HepG2 (cell line): ENCODE results near the gene ENTPD7. TPM values are rescaled to one million over a fixed set of nuclear protein-coding genes. Genes with fewer than 3 reads are reported as not detected.
A peak's percentile ranks its signal among the peaks of the same experiment; 100 is the strongest.

Experiments used
- ATAC-seq: fragments of 200-7000 bp; cut with Tn5 transposase; 3 replicates; pipeline ENCODE4 v1.9.1; 2020; ENCODE audit warnings: mild to moderate bottlenecking, moderate library complexity
- BruUV-seq: library from RNA; stranded (reverse); fragments of 400-500 nt; replicated peaks from 2 replicates; lab custom pipeline; 2021; lab: Mats Ljungman, UMichigan
- CTCF ChIA-PET: fragments of 300-600 bp; formaldehyde crosslinking; extraction: SDS; loops from one replicate; lab custom pipeline; 2021; ENCODE audit warnings: low total read pairs, inconsistent platforms, low intra/inter-chr PET ratio; lab: Yijun Ruan, JAX
- POLR2A ChIA-PET: fragments of 350-600 bp; sonication (Branson Sonifier 250); formaldehyde crosslinking; loops from one replicate; lab custom pipeline; 2020; ENCODE audit warnings: antibody characterized with exemption, inconsistent platforms; lab: Yijun Ruan, JAX
- DNase-seq: peaks from one replicate; pipeline ENCODE4 v3.0.0-alpha.2; 2015; ENCODE audit warnings: low spot score
- FAIRE-seq: peaks from 3 replicates; lab custom pipeline; 2011; peaks lifted over from hg19 to GRCh38; lab: Jason Lieb, UNC
- H2AFZ ChIP-seq: one replicate; pipeline ENCODE4 v1.6.1; 2011; ENCODE audit warnings: low read length, inconsistent platforms
- H3K27ac ChIP-seq: fragments of 300-600 bp; 3 replicates; pipeline ENCODE4 v1.8.0; 2011; ENCODE audit warnings: mixed run types, mild to moderate bottlenecking, mixed read lengths, low read length, inconsistent platforms; ENCODE audit not compliant: insufficient read depth; ENCODE audit errors: extremely low read length
- H3K27me3 ChIP-seq, 2 experiments: fragments of 200-600 bp in 1 of 2; 2 replicates in 1 of 2; 3 replicates in 1 of 2; pipeline versions ENCODE4 v1.6.0 to v1.8.0; 2011; ENCODE audit warnings: low read length in 2 of 2, mild to moderate bottlenecking in 2 of 2, moderate library complexity in 2 of 2, inconsistent platforms in 1 of 2; ENCODE audit not compliant: insufficient read depth in 2 of 2, control insufficient read depth in 1 of 2
- H3K36me3 ChIP-seq, 2 experiments: fragments of 200-600 bp in 1 of 2; replicated peaks in 1 of 2; 2 replicates in 1 of 2; 3 replicates in 1 of 2; pipeline versions ENCODE4 v1.5.1 to v1.8.0; 2011; ENCODE audit warnings: low read length in 2 of 2, inconsistent platforms in 1 of 2; ENCODE audit not compliant: insufficient read depth in 2 of 2, control insufficient read depth in 1 of 2
- H3K4me1 ChIP-seq: 2 replicates; pipeline ENCODE4 v1.5.1; 2012; ENCODE audit warnings: low read length, inconsistent platforms; ENCODE audit not compliant: insufficient read depth
- H3K4me2 ChIP-seq: 2 replicates; pipeline ENCODE4 v1.6.0; 2011; ENCODE audit warnings: low read depth, low read length, inconsistent platforms
- H3K4me3 ChIP-seq, 3 experiments: fragments of 200-600 bp in 1 of 3; sonication (generic), shearing (Covaris generic) in 1 of 3; replicated peaks in 1 of 3; 2 replicates each; pipeline ENCODE4 v1.5.1; 2011 to 2016; ENCODE audit warnings: low read length in 3 of 3, inconsistent platforms in 2 of 3, low read depth in 2 of 3, mild to moderate bottlenecking in 2 of 3, control low read depth in 1 of 3, mixed read lengths in 1 of 3; ENCODE audit not compliant: insufficient read depth in 1 of 3
- H3K79me2 ChIP-seq: one replicate; pipeline ENCODE4 v1.6.1; 2011; ENCODE audit warnings: low read length, inconsistent platforms; ENCODE audit not compliant: insufficient read depth
- H3K9ac ChIP-seq: 2 replicates; pipeline ENCODE4 v1.6.0; 2011; ENCODE audit warnings: mild to moderate bottlenecking, low read depth, low read length, inconsistent platforms; ENCODE audit not compliant: insufficient read depth
- H3K9me3 ChIP-seq: 2 replicates; pipeline ENCODE4 v1.5.1; 2012; ENCODE audit warnings: mild to moderate bottlenecking, low read length
- H4K20me1 ChIP-seq: 2 replicates; pipeline ENCODE4 v1.6.0; 2011; ENCODE audit warnings: inconsistent platforms, mild to moderate bottlenecking, low read length, moderate library complexity; ENCODE audit not compliant: insufficient read depth
- ATF1 ChIP-seq: IDR thresholded peaks from 2 replicates; pipeline ENCODE4 v1.6.1; 2016; ENCODE audit warnings: mild to moderate bottlenecking, control low read depth
- ATF3 ChIP-seq: sonication (generic); formaldehyde crosslinking; IDR thresholded peaks from 2 replicates; pipeline ENCODE4 v1.4.0; 2020; ENCODE audit warnings: missing genetic modification reagents
- HOXA3 ChIP-seq: sonication (generic); formaldehyde crosslinking; IDR thresholded peaks from 2 replicates; pipeline ENCODE4 v1.5.0; 2020; ENCODE audit warnings: missing genetic modification reagents
- KAT7 ChIP-seq: IDR thresholded peaks from 2 replicates; pipeline ENCODE4 v1.6.1; 2018; ENCODE audit warnings: borderline replicate concordance, missing compliant biosample characterization
- NCOR1 ChIP-seq: fragments of 200-600 bp; sonication (generic); IDR thresholded peaks from 2 replicates; pipeline ENCODE4 v1.7.0; 2017; ENCODE audit warnings: antibody characterized with exemption, low read length, borderline replicate concordance
- NFE2L2 ChIP-seq: fragments of 150-350 bp; IDR thresholded peaks from 2 replicates; pipeline ENCODE4 v1.6.1; 2014; ENCODE audit warnings: low read length
- NONO ChIP-seq, 2 experiments: fragments of 450-650 bp in 1 of 2; sonication (generic) in 1 of 2; formaldehyde crosslinking in 1 of 2; IDR thresholded peaks in 1 of 2; conservative IDR thresholded peaks in 1 of 2; 2 replicates each; pipeline versions ENCODE4 v1.6.1 to v1.8.0; 2017 to 2022; ENCODE audit warnings: mild to moderate bottlenecking in 1 of 2, missing genetic modification reagents in 1 of 2, moderate library complexity in 1 of 2
- NRL ChIP-seq: sonication (generic); formaldehyde crosslinking; IDR thresholded peaks from 2 replicates; pipeline ENCODE4 v1.5.0; 2020; ENCODE audit warnings: missing genetic modification reagents, mild to moderate bottlenecking, moderate library complexity, borderline replicate concordance
- PTBP1 ChIP-seq: fragments of 200-400 bp; formaldehyde crosslinking; IDR thresholded peaks from 2 replicates; pipeline ENCODE4 v1.6.1; 2018; ENCODE audit warnings: low read length, low read depth; ENCODE audit not compliant: poor library complexity, severe bottlenecking
- SMYD3 ChIP-seq: sonication (generic); formaldehyde crosslinking; IDR thresholded peaks from 2 replicates; pipeline ENCODE4 v1.8.1; 2023; ENCODE audit warnings: mild to moderate bottlenecking, missing genetic modification reagents
- UBTF ChIP-seq: sonication (generic); formaldehyde crosslinking; IDR thresholded peaks from 2 replicates; pipeline ENCODE4 v1.4.0; 2020; ENCODE audit warnings: mild to moderate bottlenecking, missing genetic modification reagents
- ZMYM4 ChIP-seq: sonication (generic); formaldehyde crosslinking; IDR thresholded peaks from 2 replicates; pipeline ENCODE4 v1.8.1; 2023; ENCODE audit warnings: mild to moderate bottlenecking, missing genetic modification reagents
- ZNF512B ChIP-seq: sonication (generic); formaldehyde crosslinking; IDR thresholded peaks from 2 replicates; pipeline ENCODE4 v1.5.1; 2020; ENCODE audit warnings: missing genetic modification reagents, mild to moderate bottlenecking, borderline replicate concordance
- ZNF550 ChIP-seq: sonication (generic); formaldehyde crosslinking; IDR thresholded peaks from 2 replicates; pipeline ENCODE4 v1.4.0; 2020; ENCODE audit warnings: mild to moderate bottlenecking, missing genetic modification reagents, borderline replicate concordance
- ZNF562 ChIP-seq: sonication (generic); formaldehyde crosslinking; IDR thresholded peaks from 2 replicates; pipeline ENCODE4 v1.8.0; 2022; ENCODE audit warnings: missing genetic modification reagents, borderline replicate concordance
- ZNF598 ChIP-seq: sonication (generic); formaldehyde crosslinking; IDR thresholded peaks from 2 replicates; pipeline ENCODE4 v1.5.1; 2020; ENCODE audit warnings: mild to moderate bottlenecking, missing genetic modification reagents, borderline replicate concordance
- ZSCAN21 ChIP-seq: sonication (generic); formaldehyde crosslinking; IDR thresholded peaks from 2 replicates; pipeline ENCODE4 v1.8.0; 2022; ENCODE audit warnings: mild to moderate bottlenecking, missing genetic modification reagents, moderate library complexity, borderline replicate concordance
- WGBS: methylation state at CpG from one replicate; pipeline ENCODE4 v1.1.6; 2017; ENCODE audit warnings: low lambda C conversion rate; 5-methylcytosine and 5-hydroxymethylcytosine counted together
- in situ Hi-C: cut with HindIII; loops from 2 replicates; pipeline ENCODE4 v1.10.0; 2017; ENCODE audit warnings: low pct_unique_long_range_greater_than_20kb; ENCODE audit not compliant: extremely low pct_ligation_motif_present
- intact Hi-C: fragments of 100-400 bp; cut with micrococcal nuclease; formaldehyde crosslinking; loops from one replicate; pipeline ENCODE4 v1.10.0; 2022; ENCODE audit not compliant: unreplicated experiment
- polyA plus RNA-seq, 8 experiments: library from polyadenylated mRNA; depleted of rRNA in 3 of 8; stranded (reverse) in 7 of 8; unstranded in 1 of 8; fragments of >200 nt; fragmentation: Illumina TruSeq in 4 of 8; extraction: Trizol in 4 of 8; gene quantifications; 2 replicates each; pipeline versions ENCODE4 v1.2.1 to v1.2.3, GENCODE V29; 2011 to 2016; ENCODE audit warnings: low read depth in 4 of 8, missing spikeins in 1 of 8, mixed read lengths in 1 of 8; ENCODE audit not compliant: insufficient read depth in 1 of 8
- total RNA-seq, 5 experiments: library from RNA; depleted of rRNA; stranded (reverse); fragments of >200 nt; fragmentation: Illumina TruSeq; extraction: Trizol; gene quantifications; 2 replicates each; pipeline ENCODE4 v1.2.3, GENCODE V29; 2016; ENCODE audit warnings: low read depth in 1 of 5

ENTPD7 gene
- total and polyA plus RNA-seq, 2 of the 13 experiments (the other 11 are each of a cell fraction or from before 2014, with no cell fraction given) = 7.6 to 36.5 TPM

- intact Hi-C loops = loop anchor here (2.0 to 5.0 kb wide), 2 partner anchors 37 to 391 kb away; partner anchors contain the start of gene ENTPD7
- ChIA-PET CTCF (no interaction called here), POLR2A (interaction anchor here (0.6 to 5.4 kb wide), 15 partner anchors 8 to 1207 kb away, joined by 3 to 63 read pairs (median 4); partner anchors contain the start of genes ABCC2, COX15, CUTC and ENTPD7)
- peak overlapping the region; percentile 72 to 79 (median 79) for H3K4me3 ChIP-seq
- DNase-seq (no peak), FAIRE-seq (no peak), ATAC-seq (no peak)
- peaks cover 5% of the 10 kb centered on the region; the same call in 1 of the 2 replicates for H4K20me1 ChIP-seq
- H3K36me3 ChIP-seq = no peaks in the 10 kb centered on the region
- in situ Hi-C loops = loop anchor here (10.0 kb wide), 2 partner anchors 53 to 93 kb away; no protein-coding TSS in a partner anchor
- WGBS = 34% methylated on average over 16 of the region's 31 CpGs
- no peak overlapping the region for H2AFZ ChIP-seq
- H3K79me2 ChIP-seq = peaks cover 32% of the 10 kb centered on the region
- H3K9ac ChIP-seq = peak overlapping the region; percentile 87
- H3K4me2 ChIP-seq = peak overlapping the region; percentile 95
- no peaks in the 10 kb centered on the region for H3K9me3 ChIP-seq
- H3K27ac ChIP-seq = peak overlapping the region; percentile 95
- H3K4me1 ChIP-seq = peaks cover 39% of the 10 kb centered on the region
- H3K27me3 ChIP-seq = no peaks in the 10 kb centered on the region; a peak in 1 of 5 replicates
- TSS peak; percentile 89 for BruUV-seq
- TF ChIP-seq ATF1 (CRISPR knock-in tag) (no peak), NONO (IDR thresholded peaks at IDR 0.05) (no peak), NONO (CRISPR knock-in tag; conservative IDR thresholded peaks at IDR 0.05) (no peak), HOXA3 (CRISPR knock-in tag) (no peak), ZMYM4 (CRISPR knock-in tag) (no peak), NCOR1 (no peak), UBTF (CRISPR knock-in tag) (0 out of 2 replicates have a peak, but pooled peaks have one; percentile 31), ZNF512B (no peak), ZNF598 (CRISPR knock-in tag) (no peak), NFE2L2 (no peak), ZSCAN21 (0 out of 2 replicates have a peak, but pooled peaks have one; percentile 4), PTBP1 (no peak), ZNF550 (CRISPR knock-in tag) (no peak), SMYD3 (CRISPR knock-in tag) (no peak), KAT7 (CRISPR knock-in tag) (no peak), ZNF562 (CRISPR knock-in tag) (no peak), NRL (CRISPR knock-in tag) (no peak; the same call in 1 of the 2 replicates), ATF3 (no peak)
Observed at GRCh38 chr10:99621454-99622251, 37.7 kb upstream of the ENTPD7 start.
